Measurements from ENCODE around the gene ADGRF1.
"Not testable (repeated sequence)": the region's sequence is repeated elsewhere in the genome, so short reads cannot be mapped to it uniquely, and the experiment has no call there.

The ADGRF1 gene

DNA sequence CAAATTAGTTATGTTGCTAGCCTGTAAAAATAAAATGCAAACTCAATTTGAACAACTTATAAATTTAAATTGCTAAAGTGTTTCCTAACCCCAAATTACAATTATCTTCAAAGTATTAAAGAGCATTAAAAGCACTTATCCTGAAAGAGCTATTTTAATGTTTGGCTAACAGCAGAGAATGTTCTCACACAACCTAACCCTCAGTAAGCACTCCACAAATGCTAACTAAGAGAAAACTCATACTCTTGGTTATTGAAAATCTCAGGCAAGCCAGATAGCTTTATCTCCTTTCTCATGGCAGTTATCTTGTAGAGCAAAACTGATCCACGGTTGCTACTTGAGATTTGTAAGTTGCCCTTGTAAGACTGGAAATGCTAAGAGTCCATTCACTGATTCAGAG is 30.5 kb upstream of the ADGRF1 start:
- no peaks in the 10 kb centered on the region for H3K9me3 Mint-ChIP-seq
- no peak overlapping the region for H3K4me3 Mint-ChIP-seq
- no peak for DNase-seq (ENCODE audit: low spot score)
- no peaks in the 10 kb centered on the region for H3K36me3 Mint-ChIP-seq (ENCODE audit: low read depth)
- H3K4me1 Mint-ChIP-seq (ENCODE audit: low read depth), result no peaks in the 10 kb centered on the region
- no peak overlapping the region for H3K27ac Mint-ChIP-seq
- peaks cover 3% of the 10 kb centered on the region for H3K27me3 Mint-ChIP-seq (ENCODE audit: low read depth)

DNA sequence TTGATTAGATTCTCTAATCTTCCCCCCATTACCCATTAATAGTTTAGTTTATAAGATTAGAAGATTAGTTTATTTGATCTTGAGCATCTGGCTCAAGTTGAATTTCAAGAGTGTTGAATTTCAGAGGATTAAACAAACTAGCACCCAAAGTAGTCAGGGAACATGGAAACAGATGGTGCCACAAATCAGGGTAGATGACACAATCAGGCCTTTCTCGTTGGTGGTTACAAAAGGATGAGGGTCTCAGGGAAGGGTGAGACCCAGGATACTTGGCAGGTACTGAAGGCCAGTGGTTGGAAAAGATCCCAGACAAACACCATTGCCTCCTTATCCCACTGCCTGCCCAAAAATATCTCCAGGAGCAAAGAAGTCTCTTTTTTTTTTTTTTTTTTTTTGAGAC is 29.5 kb upstream of the ADGRF1 start:
- no peaks in the 10 kb centered on the region for H3K9me3 Mint-ChIP-seq
- no peak overlapping the region for H3K27ac Mint-ChIP-seq
- peaks cover 3% of the 10 kb centered on the region for H3K27me3 Mint-ChIP-seq (ENCODE audit: low read depth)
- no peak overlapping the region for H3K4me3 Mint-ChIP-seq
- H3K4me1 Mint-ChIP-seq (ENCODE audit: low read depth), result no peaks in the 10 kb centered on the region
- no peak for DNase-seq (ENCODE audit: low spot score)
- H3K36me3 Mint-ChIP-seq (ENCODE audit: low read depth), result no peaks in the 10 kb centered on the region

DNA sequence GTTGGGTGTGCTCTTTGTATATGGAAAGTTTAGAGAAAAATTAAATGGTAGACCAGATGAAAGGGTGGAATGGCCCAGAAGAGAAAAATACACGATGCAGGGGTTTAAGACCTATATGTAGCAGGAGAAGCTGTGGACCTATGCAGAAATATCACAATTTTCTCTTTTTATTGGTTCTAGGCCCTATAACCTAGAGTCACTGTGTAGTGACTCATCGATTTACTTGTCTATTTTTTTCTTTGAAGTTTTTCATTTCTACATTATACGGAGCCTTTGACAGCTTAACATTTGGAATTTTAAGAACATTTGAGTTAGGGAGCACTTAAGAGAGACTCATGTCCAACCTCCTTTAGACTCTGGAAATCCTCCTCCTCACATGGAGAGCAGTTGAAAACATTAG is 28.3 kb upstream of the ADGRF1 start:
- Mint-ChIP-seq H3K4me1 (ENCODE audit: low read depth) (no peaks in the 10 kb centered on the region), H3K27me3 (ENCODE audit: low read depth) (peaks cover 3% of the 10 kb centered on the region), H3K9me3 (no peaks in the 10 kb centered on the region), H3K27ac (no peak overlapping the region), H3K36me3 (ENCODE audit: low read depth) (no peaks in the 10 kb centered on the region), H3K4me3 (no peak overlapping the region)
- no peak for DNase-seq (ENCODE audit: low spot score)

DNA sequence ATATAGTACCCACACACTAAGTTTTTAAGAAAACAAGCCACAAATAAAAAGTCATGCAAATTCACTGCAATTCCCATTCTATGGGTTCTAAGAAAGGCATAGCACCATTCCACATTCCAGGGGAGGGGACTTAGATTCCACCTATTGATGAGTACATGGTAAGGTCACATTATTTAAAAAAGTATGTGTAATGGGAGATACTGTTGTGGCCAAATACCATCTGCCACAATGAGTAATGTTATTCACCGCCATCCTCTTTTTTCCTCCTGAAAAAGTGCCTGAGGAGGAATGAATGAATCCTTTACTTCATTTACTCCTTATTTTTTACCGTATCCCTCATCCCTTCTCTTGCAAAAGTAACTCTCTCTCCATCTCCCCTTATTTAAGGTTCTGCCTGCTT is 27.0 kb upstream of the ADGRF1 start:
- H3K27me3 Mint-ChIP-seq (ENCODE audit: low read depth), result no peaks in the 10 kb centered on the region
- DNase-seq (ENCODE audit: low spot score), result no peak
- H3K27ac Mint-ChIP-seq, result no peak overlapping the region
- H3K4me3 Mint-ChIP-seq, result no peak overlapping the region
- no peaks in the 10 kb centered on the region for H3K4me1 Mint-ChIP-seq (ENCODE audit: low read depth)
- no peaks in the 10 kb centered on the region for H3K36me3 Mint-ChIP-seq (ENCODE audit: low read depth)
- H3K9me3 Mint-ChIP-seq, result no peaks in the 10 kb centered on the region

DNA sequence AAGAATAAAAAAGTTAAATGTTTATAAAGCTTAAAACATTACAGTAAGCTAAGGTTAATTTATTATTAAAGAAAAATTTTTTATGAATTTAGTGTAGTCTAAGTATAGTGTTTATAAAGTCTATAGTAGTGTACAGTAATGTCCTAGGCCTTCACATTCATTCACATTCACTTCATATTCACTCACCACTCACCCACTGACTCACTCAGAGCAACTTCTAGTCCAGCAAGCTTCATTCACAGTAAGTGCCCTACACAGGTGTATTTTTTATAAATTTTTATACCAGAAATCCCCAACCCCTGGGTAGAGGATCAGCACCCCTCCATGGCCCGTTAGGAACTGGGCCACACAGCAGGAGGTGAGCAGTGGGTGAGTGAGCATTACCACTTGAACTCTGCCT is 24.3 kb upstream of the ADGRF1 start:
- H3K9me3 Mint-ChIP-seq, result no peaks in the 10 kb centered on the region
- H3K27ac Mint-ChIP-seq, result no peak overlapping the region
- H3K4me1 Mint-ChIP-seq (ENCODE audit: low read depth), result no peaks in the 10 kb centered on the region
- no peak overlapping the region for H3K4me3 Mint-ChIP-seq
- H3K27me3 Mint-ChIP-seq (ENCODE audit: low read depth), result no peaks in the 10 kb centered on the region
- DNase-seq (ENCODE audit: low spot score), result no peak
- no peaks in the 10 kb centered on the region for H3K36me3 Mint-ChIP-seq (ENCODE audit: low read depth)

DNA sequence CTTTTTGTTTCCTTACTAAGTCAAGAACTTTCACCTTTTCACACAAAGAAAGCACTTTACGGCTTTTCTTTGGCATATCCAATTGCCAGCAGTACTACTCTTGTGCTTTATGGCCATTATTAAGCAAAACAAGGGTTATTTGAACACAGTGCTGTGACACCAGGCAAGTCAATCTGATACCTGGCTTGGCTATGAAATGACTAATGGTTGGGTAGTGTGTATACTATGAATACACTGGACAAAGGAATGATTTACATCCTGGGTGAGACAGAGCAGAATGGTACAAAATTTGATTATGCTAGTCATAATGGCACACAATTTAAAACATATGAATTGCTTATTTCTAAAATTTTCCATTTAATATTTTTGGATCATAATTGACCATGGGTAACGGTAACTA is 22.1 kb upstream of the ADGRF1 start:
- Mint-ChIP-seq H3K4me3 (no peak overlapping the region), H3K36me3 (ENCODE audit: low read depth) (no peaks in the 10 kb centered on the region), H3K4me1 (ENCODE audit: low read depth) (no peaks in the 10 kb centered on the region), H3K27me3 (ENCODE audit: low read depth) (no peaks in the 10 kb centered on the region), H3K9me3 (no peaks in the 10 kb centered on the region), H3K27ac (no peak overlapping the region)
- DNase-seq (ENCODE audit: low spot score), result no peak

DNA sequence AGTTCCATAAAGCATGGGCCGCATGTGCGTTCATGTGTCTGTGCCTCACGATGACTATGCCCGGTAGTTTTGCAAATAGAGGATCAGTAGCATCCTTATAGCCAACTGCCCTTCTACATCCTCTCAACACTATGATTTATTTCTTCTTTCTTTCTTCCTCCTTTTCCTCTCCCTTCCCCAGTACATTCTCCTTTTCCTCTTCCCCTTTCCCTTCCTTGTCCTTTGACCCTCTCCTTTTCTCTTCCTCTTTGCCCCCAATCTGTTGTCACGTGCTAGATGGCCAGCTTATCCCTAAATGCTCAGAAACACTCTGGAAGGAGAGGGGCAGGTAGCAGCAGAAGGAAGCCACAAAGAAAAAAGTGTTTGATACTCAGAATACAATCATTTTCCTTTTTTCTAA is 20.2 kb upstream of the ADGRF1 start:
- no peaks in the 10 kb centered on the region for H3K36me3 Mint-ChIP-seq (ENCODE audit: low read depth)
- no peaks in the 10 kb centered on the region for H3K27me3 Mint-ChIP-seq (ENCODE audit: low read depth)
- no peaks in the 10 kb centered on the region for H3K9me3 Mint-ChIP-seq
- no peaks in the 10 kb centered on the region for H3K4me1 Mint-ChIP-seq (ENCODE audit: low read depth)
- no peak for DNase-seq (ENCODE audit: low spot score)
- H3K27ac Mint-ChIP-seq, result no peak overlapping the region
- H3K4me3 Mint-ChIP-seq, result no peak overlapping the region

DNA sequence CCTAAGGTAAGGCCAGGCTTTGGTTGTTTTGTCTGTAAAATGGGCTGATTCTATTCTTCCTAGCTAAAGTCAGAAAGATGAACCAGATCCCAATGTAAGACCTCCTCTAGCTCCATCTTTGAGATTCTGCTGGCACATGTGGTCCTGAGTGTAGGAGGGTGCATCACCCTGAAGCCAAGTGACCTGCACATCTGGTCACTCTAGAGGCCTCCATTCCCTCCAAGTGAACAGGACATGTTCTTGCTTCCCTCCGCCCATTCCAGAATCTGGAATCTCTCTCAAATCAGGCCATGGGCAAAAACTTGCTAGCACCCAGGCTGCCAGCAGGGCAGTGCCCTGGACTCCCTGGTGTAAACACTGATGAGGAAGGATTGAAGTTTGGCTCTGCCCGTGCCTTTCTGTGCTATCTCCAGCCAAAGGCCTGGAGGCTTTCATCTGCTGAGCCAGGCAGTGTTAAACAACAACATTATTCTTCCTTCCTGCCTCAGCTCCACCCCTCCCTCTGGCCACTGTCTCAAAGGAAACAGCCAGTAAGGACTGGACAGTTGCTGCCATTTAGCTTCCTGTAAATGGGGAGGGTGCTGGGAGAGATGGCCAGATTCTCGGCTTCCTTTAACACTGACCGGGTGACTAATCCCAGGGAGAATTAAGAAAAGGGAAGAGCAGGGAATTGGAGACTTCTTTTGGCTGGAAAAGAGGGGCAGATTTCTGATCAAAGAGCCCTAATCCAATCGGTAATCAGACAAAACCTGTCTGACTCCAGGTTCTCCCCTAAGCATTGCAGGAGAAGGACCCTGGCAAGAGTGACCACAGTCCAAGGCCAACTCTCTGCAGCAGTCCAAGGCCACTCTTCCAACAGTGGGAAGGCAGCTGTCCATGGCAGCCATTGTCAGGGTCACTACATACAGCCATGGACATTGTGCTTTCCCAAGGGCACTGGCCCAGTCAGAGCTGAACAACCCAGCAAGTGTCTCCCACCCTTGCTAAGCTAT is 19.5 kb upstream of the ADGRF1 start:
- Mint-ChIP-seq H3K27me3 (ENCODE audit: low read depth) (no peaks in the 10 kb centered on the region), H3K4me3 (no peak overlapping the region), H3K9me3 (no peaks in the 10 kb centered on the region), H3K4me1 (ENCODE audit: low read depth) (no peaks in the 10 kb centered on the region), H3K36me3 (ENCODE audit: low read depth) (no peaks in the 10 kb centered on the region), H3K27ac (no peak overlapping the region)
- no peak for DNase-seq (ENCODE audit: low spot score)

DNA sequence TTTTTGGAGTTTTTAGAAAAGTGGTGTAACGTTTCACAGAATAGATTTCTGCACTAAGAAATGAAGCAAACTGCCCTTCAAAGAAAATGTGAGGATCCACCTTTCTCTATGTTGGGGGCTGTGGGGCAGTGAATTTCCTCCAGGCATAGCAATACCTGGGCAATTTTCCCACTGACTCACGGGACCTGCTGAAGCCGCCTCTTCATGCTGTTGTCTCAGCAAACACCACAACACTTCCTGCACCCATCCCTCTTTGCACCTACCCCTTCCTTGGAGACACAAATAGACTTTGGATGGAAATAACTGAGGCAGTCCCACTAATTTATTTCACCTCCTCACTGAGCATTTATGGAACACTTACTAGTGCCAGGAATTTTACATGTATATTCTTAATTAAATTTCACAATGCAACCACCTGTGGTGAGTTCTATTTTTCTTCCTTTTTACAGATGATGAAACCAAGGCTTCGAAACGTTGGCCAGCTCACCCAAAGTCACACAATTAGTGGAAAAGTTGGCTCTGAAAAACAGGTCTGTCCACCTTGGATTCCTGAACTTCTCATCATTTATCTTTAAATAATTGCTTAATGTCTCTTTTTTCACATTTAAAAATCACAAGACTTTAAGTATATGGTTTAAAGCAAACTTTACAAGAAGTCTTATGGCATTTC is 17.2 kb upstream of the ADGRF1 start:
- no peak for DNase-seq (ENCODE audit: low spot score)
- Mint-ChIP-seq H3K36me3 (ENCODE audit: low read depth) (no peaks in the 10 kb centered on the region), H3K27me3 (ENCODE audit: low read depth) (no peaks in the 10 kb centered on the region), H3K9me3 (no peaks in the 10 kb centered on the region), H3K4me1 (ENCODE audit: low read depth) (no peaks in the 10 kb centered on the region), H3K4me3 (no peak overlapping the region), H3K27ac (no peak overlapping the region)

DNA sequence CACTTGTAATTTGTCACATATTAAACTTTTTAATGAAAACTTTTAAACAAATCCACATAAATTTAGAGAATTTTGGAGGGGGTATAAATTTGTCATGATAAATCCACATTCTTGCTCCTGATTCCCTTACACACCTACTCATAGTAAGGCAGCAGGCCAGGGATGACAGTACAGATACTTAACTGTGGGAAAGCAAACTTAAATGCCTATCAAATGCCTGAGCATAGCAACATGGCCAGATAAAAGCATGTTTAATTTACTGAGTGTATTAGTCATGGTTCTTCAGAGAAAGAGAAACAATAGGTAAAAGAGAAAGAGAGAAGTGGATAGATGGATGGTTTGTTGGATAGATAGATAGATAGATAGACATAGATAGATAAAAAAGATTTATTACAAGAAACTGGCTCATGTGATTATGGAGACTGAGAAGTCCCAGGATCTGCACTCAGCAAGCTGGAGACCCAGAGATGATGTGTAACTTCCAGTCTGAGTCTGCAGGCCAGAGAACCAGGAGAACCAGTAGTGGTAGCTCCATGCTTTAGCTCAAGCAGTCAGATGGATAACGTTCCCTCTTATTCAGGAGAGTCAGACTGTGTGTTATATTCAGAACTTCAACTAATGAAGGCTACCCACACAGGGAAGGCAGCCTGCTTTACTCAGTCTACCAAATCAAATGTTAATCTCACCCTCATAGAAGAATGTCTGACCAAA is 15.9 kb upstream of the ADGRF1 start:
- H3K27ac Mint-ChIP-seq, result no peak overlapping the region

DNA sequence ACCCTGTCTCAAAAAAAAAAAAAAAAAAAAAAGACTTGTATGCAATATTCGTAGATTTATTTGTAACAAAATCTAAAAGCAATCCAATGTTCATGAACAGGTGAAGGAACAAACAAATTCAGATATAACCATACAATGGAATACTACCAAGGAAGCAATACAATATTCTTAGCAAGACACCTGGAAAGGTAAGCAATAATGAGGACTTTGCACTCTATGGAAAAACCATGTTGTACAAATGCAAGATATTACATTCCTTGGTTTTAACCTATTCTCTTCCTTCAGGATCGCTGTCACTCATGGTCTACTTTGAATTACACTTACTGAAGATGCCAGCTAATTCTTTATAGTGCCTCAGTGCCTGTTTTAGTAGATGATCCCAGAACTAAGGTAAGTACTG is 14.7 kb upstream of the ADGRF1 start:
- Mint-ChIP-seq H3K27me3 (ENCODE audit: low read depth) (no peaks in the 10 kb centered on the region), H3K36me3 (ENCODE audit: low read depth) (no peaks in the 10 kb centered on the region), H3K9me3 (no peaks in the 10 kb centered on the region), H3K4me3 (no peak overlapping the region), H3K27ac (no peak overlapping the region), H3K4me1 (ENCODE audit: low read depth) (no peaks in the 10 kb centered on the region)
- no peak for DNase-seq (ENCODE audit: low spot score)

More for the DNA sequence above, 15.9 kb upstream of the ADGRF1 start:
- H3K27me3 Mint-ChIP-seq (ENCODE audit: low read depth), result no peaks in the 10 kb centered on the region
- no peak overlapping the region for H3K4me3 Mint-ChIP-seq
- no peak for DNase-seq (ENCODE audit: low spot score)
- H3K9me3 Mint-ChIP-seq, result no peaks in the 10 kb centered on the region
- no peaks in the 10 kb centered on the region for H3K36me3 Mint-ChIP-seq (ENCODE audit: low read depth)
- H3K4me1 Mint-ChIP-seq (ENCODE audit: low read depth), result no peaks in the 10 kb centered on the region

DNA sequence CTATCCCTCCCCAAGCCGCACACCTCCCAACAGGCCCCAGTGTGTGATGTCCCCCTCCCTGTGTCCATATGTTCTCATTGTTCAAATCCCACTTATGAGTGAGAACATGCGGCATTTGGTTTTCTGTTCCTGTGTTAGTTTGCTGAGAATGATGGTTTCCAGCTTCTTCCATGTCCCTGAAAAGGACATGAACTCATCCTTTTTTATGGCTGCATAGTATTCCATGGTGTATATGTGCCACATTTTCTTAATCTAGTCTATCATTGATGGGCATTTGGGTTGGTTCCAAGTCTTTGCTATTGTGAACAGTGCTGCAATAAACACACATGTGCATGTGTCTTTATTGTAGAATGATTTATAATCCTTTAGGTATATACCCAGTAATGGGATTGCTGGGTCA is 12.2 kb upstream of the ADGRF1 start:
- H3K27ac Mint-ChIP-seq; H3K4me1 Mint-ChIP-seq (ENCODE audit: low read depth); H3K27me3 Mint-ChIP-seq (ENCODE audit: low read depth): not testable (repeated sequence)

DNA sequence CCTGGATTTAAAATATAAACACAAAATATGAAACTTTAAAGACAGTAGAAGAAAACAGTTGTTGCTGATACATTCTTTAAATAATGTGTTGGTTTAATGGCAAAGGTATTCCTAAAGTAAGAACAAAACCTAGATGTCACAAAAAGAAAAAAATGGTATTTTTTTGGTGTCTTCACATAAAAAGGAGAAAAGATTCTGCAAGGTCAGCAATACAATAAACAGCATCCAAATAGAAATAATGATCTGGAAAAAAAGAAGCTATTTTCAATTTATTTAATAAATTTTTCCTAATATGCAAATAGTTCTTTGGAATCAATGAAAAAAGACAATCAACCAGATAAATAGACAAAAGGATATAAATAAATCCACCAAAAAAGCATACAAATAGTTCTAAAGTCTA is 6.5 kb upstream of the ADGRF1 start:
- Mint-ChIP-seq H3K27ac (no peak overlapping the region), H3K27me3 (ENCODE audit: low read depth) (peaks cover 12% of the 10 kb centered on the region), H3K9me3 (no peaks in the 10 kb centered on the region), H3K36me3 (ENCODE audit: low read depth) (no peaks in the 10 kb centered on the region), H3K4me1 (ENCODE audit: low read depth) (peaks cover 4% of the 10 kb centered on the region), H3K4me3 (no peak overlapping the region)
- no peak for DNase-seq (ENCODE audit: low spot score)

More for the DNA sequence above, 12.2 kb upstream of the ADGRF1 start:
- DNase-seq (ENCODE audit: low spot score); H3K9me3 Mint-ChIP-seq; H3K4me3 Mint-ChIP-seq; H3K36me3 Mint-ChIP-seq (ENCODE audit: low read depth): not testable (repeated sequence)
